ENCODE measurements around the gene MS4A2. TPM values are rescaled to one million over a fixed set of nuclear protein-coding genes. Genes with fewer than 3 reads are reported as not detected.

MS4A2 gene
- total and polyA plus RNA-seq, 2 of the 8 experiments (the other 6 are each of a cell fraction or from before 2014, with no cell fraction given): not detected

- no peak overlapping the region for H2BK120ac ChIP-seq (replicated peaks; ENCODE audit: low read depth, low read length)
- FAIRE-seq (no peak), DNase-seq (ENCODE audit: low read depth in 1 of 2, low spot score in 2 of 2) (no peak)
- TF ChIP-seq GTF2F1 (IDR thresholded peaks at IDR 0.05; ENCODE audit: borderline replicate concordance, low read depth, low read length) (no peak), ATF3 (IDR thresholded peaks at IDR 0.05; ENCODE audit: insufficient read depth, low read depth, low read length) (no peak), SP1 (IDR thresholded peaks at IDR 0.05; ENCODE audit: low read depth, low read length) (no peak), NRF1 (IDR thresholded peaks at IDR 0.05; ENCODE audit: low read depth, low read length) (no peak), USF2 (IDR thresholded peaks at IDR 0.05; ENCODE audit: low read length) (no peak), TCF12 (IDR thresholded peaks at IDR 0.05; ENCODE audit: low read depth, low read length) (no peak), HDAC6 (IDR thresholded peaks at IDR 0.05; ENCODE audit: low read depth, low read length) (no peak)
- no peak overlapping the region for H3K4me3 ChIP-seq (ENCODE audit: extremely low read depth in 1 of 4, insufficient read depth in 2 of 4, low read depth in 3 of 4, low read length in 4 of 4)
- no peak overlapping the region for H2AFZ ChIP-seq (ENCODE audit: low read length)
- H3K56ac ChIP-seq (replicated peaks; ENCODE audit: insufficient read length, low read depth, low read length): no peak overlapping the region
- H4K5ac ChIP-seq (ENCODE audit: insufficient read length, low read depth, low read length): no peak overlapping the region
- H3K18ac ChIP-seq (ENCODE audit: extremely low read depth, low read length): no peak overlapping the region
- no peaks in the 10 kb centered on the region for H3K79me2 ChIP-seq (ENCODE audit: control insufficient read depth in 1 of 2, insufficient read depth in 2 of 2, low read length in 2 of 2)
- H3K36me3 ChIP-seq (ENCODE audit: control insufficient read depth in 2 of 4, insufficient read depth in 4 of 4, low read length in 3 of 4): no peaks in the 10 kb centered on the region
- H4K91ac ChIP-seq (replicated peaks; ENCODE audit: insufficient read length, low read length): no peak overlapping the region
- ChIA-PET POLR2A (ENCODE audit: partially characterized antibody) (no interaction called here), CTCF (ENCODE audit: partially characterized antibody) (no interaction called here)
- no peak overlapping the region for H2BK5ac ChIP-seq (ENCODE audit: low read depth, low read length)
- H4K20me1 ChIP-seq (replicated peaks in 1 of 2; ENCODE audit: control insufficient read depth in 1 of 2, insufficient read depth in 2 of 2, low read length in 2 of 2): no peaks in the 10 kb centered on the region
- no peak overlapping the region for H4K8ac ChIP-seq (ENCODE audit: extremely low read depth, insufficient read depth, low read length)
- no peak overlapping the region for H3K23ac ChIP-seq (ENCODE audit: insufficient read length)
- H3K4me1 ChIP-seq (replicated peaks in 1 of 4; ENCODE audit: control insufficient read depth in 3 of 4, insufficient read depth in 4 of 4, low read length in 3 of 4): peaks cover 0 to 6% (median 2%) of the 10 kb centered on the region in 4 experiments; a peak in 2 of 7 replicates
- H3K9ac ChIP-seq (replicated peaks in 1 of 4; ENCODE audit: extremely low read depth in 1 of 4, low read depth in 3 of 4, low read length in 3 of 4): no peak overlapping the region
- no peak overlapping the region for H3K4ac ChIP-seq (replicated peaks; ENCODE audit: insufficient read length, low read depth, low read length)
- H2BK12ac ChIP-seq (ENCODE audit: low read depth, low read length): no peak overlapping the region
- H3K23me2 ChIP-seq (ENCODE audit: low read depth, low read length): no peaks in the 10 kb centered on the region
- H2BK20ac ChIP-seq (ENCODE audit: low read length): no peak overlapping the region
- H3K27ac ChIP-seq (ENCODE audit: low read depth, low read length): no peak overlapping the region
- H3K27me3 ChIP-seq (replicated peaks in 1 of 4; ENCODE audit: control insufficient read depth in 3 of 4, extremely low read depth in 1 of 4, insufficient read depth in 3 of 4, low read length in 3 of 4): no peaks in the 10 kb centered on the region
- H3K4me2 ChIP-seq (ENCODE audit: insufficient read depth in 1 of 2, low read depth in 2 of 2, low read length in 2 of 2): no peak overlapping the region
- H3K9me3 ChIP-seq (ENCODE audit: insufficient read depth in 2 of 2, low read depth in 1 of 2, low read length in 1 of 2): no peaks in the 10 kb centered on the region
- no peak overlapping the region for H2AK5ac ChIP-seq (ENCODE audit: low read depth, low read length)
- no peaks in the 10 kb centered on the region for H3K79me1 ChIP-seq (ENCODE audit: low read depth, low read length)
- no peak overlapping the region for H2BK15ac ChIP-seq (ENCODE audit: low read length)
- H3K14ac ChIP-seq (ENCODE audit: insufficient read length): no peak overlapping the region
- 87% methylated on average over 4 of the region's 4 CpGs; no CpG with 5 or more reads in 1 of the 2 experiments for WGBS, 2 experiments (ENCODE audit: extremely low coverage in 1 of 2, insufficient coverage in 1 of 2, insufficient read length in 1 of 2, insufficient replicate concordance in 2 of 2, low coverage in 1 of 2, low lambda C conversion rate in 2 of 2, missing lambda C conversion rate in 1 of 2)
Observed at GRCh38 chr11:60059521-60060240, 28.8 kb upstream of the MS4A2 start.

Data from H1 (cell line).